B cell (primary cell): ENCODE measurements around the gene ESR2.

Experiments
- EZH2 ChIP-seq: IDR thresholded peaks from 2 replicates; pipeline ENCODE4 v1.6.1; 2012; ENCODE audit warnings: borderline replicate concordance, low read depth, mild to moderate bottlenecking, moderate library complexity, low read length; ENCODE audit not compliant: insufficient read depth, poor library complexity, severe bottlenecking
- TF ChIP-seq, protein P1 (sequence below): fragments of 200-600 bp; IDR thresholded peaks from one replicate; pipeline ENCODE4 v1.8.0; 2022; ENCODE audit warnings: antibody characterized with exemption, mild to moderate bottlenecking

DNA sequence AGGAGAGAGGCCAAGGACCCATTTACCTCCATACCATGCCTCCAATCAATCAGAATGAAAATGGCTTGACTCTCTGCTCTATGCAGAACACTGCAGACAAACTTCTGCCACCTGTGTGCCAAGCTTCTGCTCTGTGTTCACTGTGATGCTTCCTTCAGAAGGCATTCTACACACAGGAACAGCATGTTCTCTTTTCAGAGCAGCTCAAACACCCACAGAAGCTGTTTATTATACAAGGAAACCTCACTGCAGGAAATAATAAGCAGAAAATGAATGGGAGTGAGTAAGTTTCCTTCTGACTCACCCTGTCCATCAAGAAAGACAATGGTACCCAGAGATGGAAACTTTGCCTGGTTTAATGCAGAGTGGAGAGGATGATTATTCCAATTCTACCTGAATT lies 2.4 kb upstream of the ESR2 start:
- TF ChIP-seq, protein P1, sequence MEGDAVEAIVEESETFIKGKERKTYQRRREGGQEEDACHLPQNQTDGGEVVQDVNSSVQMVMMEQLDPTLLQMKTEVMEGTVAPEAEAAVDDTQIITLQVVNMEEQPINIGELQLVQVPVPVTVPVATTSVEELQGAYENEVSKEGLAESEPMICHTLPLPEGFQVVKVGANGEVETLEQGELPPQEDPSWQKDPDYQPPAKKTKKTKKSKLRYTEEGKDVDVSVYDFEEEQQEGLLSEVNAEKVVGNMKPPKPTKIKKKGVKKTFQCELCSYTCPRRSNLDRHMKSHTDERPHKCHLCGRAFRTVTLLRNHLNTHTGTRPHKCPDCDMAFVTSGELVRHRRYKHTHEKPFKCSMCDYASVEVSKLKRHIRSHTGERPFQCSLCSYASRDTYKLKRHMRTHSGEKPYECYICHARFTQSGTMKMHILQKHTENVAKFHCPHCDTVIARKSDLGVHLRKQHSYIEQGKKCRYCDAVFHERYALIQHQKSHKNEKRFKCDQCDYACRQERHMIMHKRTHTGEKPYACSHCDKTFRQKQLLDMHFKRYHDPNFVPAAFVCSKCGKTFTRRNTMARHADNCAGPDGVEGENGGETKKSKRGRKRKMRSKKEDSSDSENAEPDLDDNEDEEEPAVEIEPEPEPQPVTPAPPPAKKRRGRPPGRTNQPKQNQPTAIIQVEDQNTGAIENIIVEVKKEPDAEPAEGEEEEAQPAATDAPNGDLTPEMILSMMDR, result no peak
- no peak for TF ChIP-seq EZH2
